Keratinocyte (primary cell): ENCODE measurements around the gene USP10. TPM values are rescaled to one million over a fixed set of nuclear protein-coding genes. Genes with fewer than 3 reads are reported as not detected.

Experiments
- DNase-seq: peaks from one replicate; pipeline ENCODE4 v3.0.0-alpha.2; 2011; ENCODE audit warnings: low read depth, missing footprints, low spot score
- FAIRE-seq: peaks from 2 replicates; lab custom pipeline; 2011; peaks lifted over from hg19 to GRCh38; lab: Jason Lieb, UNC
- H2AFZ ChIP-seq: 2 replicates; pipeline ENCODE4 v1.6.0; 2012; ENCODE audit warnings: low read length, control low read depth, inconsistent platforms; ENCODE audit not compliant: control insufficient read depth
- H3K27ac ChIP-seq: 2 replicates; pipeline ENCODE4 v1.5.1; 2011; ENCODE audit warnings: low read length; ENCODE audit not compliant: control insufficient read depth, insufficient read depth
- H3K27me3 ChIP-seq: 3 replicates; pipeline ENCODE4 v1.6.0; 2011; ENCODE audit warnings: low read length; ENCODE audit not compliant: control insufficient read depth, insufficient read depth; ENCODE audit errors: extremely low read depth
- H3K36me3 ChIP-seq, 2 experiments: 2 replicates in 1 of 2; 3 replicates in 1 of 2; pipeline ENCODE4 v1.5.1; 2011; ENCODE audit warnings: low read length in 2 of 2, mild to moderate bottlenecking in 1 of 2; ENCODE audit not compliant: control insufficient read depth in 2 of 2, insufficient read depth in 2 of 2; ENCODE audit errors: extremely low read depth in 1 of 2
- H3K4me1 ChIP-seq: 3 replicates; pipeline ENCODE4 v1.5.1; 2011; ENCODE audit warnings: low read length; ENCODE audit not compliant: control insufficient read depth, insufficient read depth; ENCODE audit errors: extremely low read depth
- H3K4me2 ChIP-seq: 3 replicates; pipeline ENCODE4 v1.6.0; 2011; ENCODE audit warnings: low read depth, low read length; ENCODE audit not compliant: control insufficient read depth, insufficient read depth; ENCODE audit errors: extremely low read depth
- H3K4me3 ChIP-seq, 3 experiments: fragments of 200-600 bp in 1 of 3; sonication (generic) in 1 of 3; 2 replicates in 2 of 3; 3 replicates in 1 of 3; pipeline ENCODE4 v1.5.1; 2011 to 2016; ENCODE audit warnings: low read length in 3 of 3, mild to moderate bottlenecking in 3 of 3, control low read depth in 2 of 3, inconsistent platforms in 1 of 3, low read depth in 1 of 3, mixed read lengths in 1 of 3, mixed run types in 1 of 3, moderate library complexity in 1 of 3; ENCODE audit not compliant: control insufficient read depth in 2 of 3, insufficient read depth in 2 of 3; ENCODE audit errors: extremely low read depth in 1 of 3
- H3K79me2 ChIP-seq: 2 replicates; pipeline ENCODE4 v1.6.0; 2012; ENCODE audit warnings: low read length; ENCODE audit not compliant: control insufficient read depth, insufficient read depth
- H3K9ac ChIP-seq: 3 replicates; pipeline ENCODE4 v1.6.0; 2011; ENCODE audit warnings: low read length; ENCODE audit not compliant: control insufficient read depth, insufficient read depth; ENCODE audit errors: extremely low read depth
- H3K9me1 ChIP-seq: 3 replicates; pipeline ENCODE4 v1.6.0; 2011; ENCODE audit warnings: low read length; ENCODE audit not compliant: control insufficient read depth, insufficient read depth; ENCODE audit errors: extremely low read depth
- H3K9me3 ChIP-seq: 2 replicates; pipeline ENCODE4 v1.5.1; 2012; ENCODE audit warnings: low read depth, low read length; ENCODE audit not compliant: control insufficient read depth
- H4K20me1 ChIP-seq: 3 replicates; pipeline ENCODE4 v1.6.0; 2011; ENCODE audit warnings: low read length; ENCODE audit not compliant: control insufficient read depth, insufficient read depth; ENCODE audit errors: extremely low read depth
- EZH2 ChIP-seq: IDR thresholded peaks from one replicate; pipeline ENCODE4 v1.6.1; 2012; ENCODE audit warnings: inconsistent platforms, mild to moderate bottlenecking, low read length, moderate library complexity
- dilution Hi-C: fragments of 300-500 bp; cut with MboI; formaldehyde crosslinking; loops from one replicate; pipeline ENCODE4 v1.7.0; 2020; ENCODE audit warnings: low sequenced_read_pairs; ENCODE audit not compliant: extremely low pct_ligation_motif_present
- polyA minus RNA-seq, 3 experiments: library from RNA; depleted of rRNA, polyadenylated mRNA; stranded (reverse); fragments of >200 nt; gene quantifications; 1 replicate in 1 of 3; 2 replicates in 1 of 3; 3 replicates in 1 of 3; pipeline ENCODE4 v1.2.3, GENCODE V29; 2011
- polyA plus RNA-seq, 5 experiments: library from polyadenylated mRNA; depleted of rRNA in 3 of 5; stranded (reverse) in 3 of 5; stranded (forward) in 1 of 5; unstranded in 1 of 5; fragments of >200 nt; gene quantifications; 1 replicate in 1 of 5; 2 replicates in 3 of 5; 3 replicates in 1 of 5; pipeline versions ENCODE4 v1.2.1 to v1.2.3, GENCODE V29; 2011 to 2012; ENCODE audit warnings: missing spikeins in 2 of 5, low read depth in 1 of 5, low replicate concordance in 1 of 5
- TF ChIP-seq, protein P1 (sequence below), 3 experiments: IDR thresholded peaks in 1 of 3; conservative IDR thresholded peaks in 1 of 3; optimal IDR thresholded peaks in 1 of 3; 2 replicates in 2 of 3; 3 replicates in 1 of 3; pipeline versions ENCODE3 to v1.5.1; 2011; ENCODE audit warnings: low read length in 3 of 3, mild to moderate bottlenecking in 3 of 3, moderate library complexity in 2 of 3, control low read depth in 1 of 3, inconsistent platforms in 1 of 3; ENCODE audit not compliant: insufficient read depth in 2 of 3; ENCODE audit errors: extremely low read depth in 1 of 3

USP10 gene, protein sequence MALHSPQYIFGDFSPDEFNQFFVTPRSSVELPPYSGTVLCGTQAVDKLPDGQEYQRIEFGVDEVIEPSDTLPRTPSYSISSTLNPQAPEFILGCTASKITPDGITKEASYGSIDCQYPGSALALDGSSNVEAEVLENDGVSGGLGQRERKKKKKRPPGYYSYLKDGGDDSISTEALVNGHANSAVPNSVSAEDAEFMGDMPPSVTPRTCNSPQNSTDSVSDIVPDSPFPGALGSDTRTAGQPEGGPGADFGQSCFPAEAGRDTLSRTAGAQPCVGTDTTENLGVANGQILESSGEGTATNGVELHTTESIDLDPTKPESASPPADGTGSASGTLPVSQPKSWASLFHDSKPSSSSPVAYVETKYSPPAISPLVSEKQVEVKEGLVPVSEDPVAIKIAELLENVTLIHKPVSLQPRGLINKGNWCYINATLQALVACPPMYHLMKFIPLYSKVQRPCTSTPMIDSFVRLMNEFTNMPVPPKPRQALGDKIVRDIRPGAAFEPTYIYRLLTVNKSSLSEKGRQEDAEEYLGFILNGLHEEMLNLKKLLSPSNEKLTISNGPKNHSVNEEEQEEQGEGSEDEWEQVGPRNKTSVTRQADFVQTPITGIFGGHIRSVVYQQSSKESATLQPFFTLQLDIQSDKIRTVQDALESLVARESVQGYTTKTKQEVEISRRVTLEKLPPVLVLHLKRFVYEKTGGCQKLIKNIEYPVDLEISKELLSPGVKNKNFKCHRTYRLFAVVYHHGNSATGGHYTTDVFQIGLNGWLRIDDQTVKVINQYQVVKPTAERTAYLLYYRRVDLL
- 75.4 to 92.0 TPM (median 79.3 TPM) in 3 replicates for polyA plus RNA-seq
- 39.3 TPM for polyA plus RNA-seq (2011; ENCODE audit: low read depth)
- 58.0 and 63.5 TPM in 2 replicates for polyA plus RNA-seq (2011; cell fraction: cytosol; rRNA removed)
- 76.7 and 89.7 TPM in 2 replicates for polyA plus RNA-seq (2011; cell fraction: nucleus; rRNA removed)
- polyA plus RNA-seq (2012; ENCODE audit: low replicate concordance) = 47.6 and 78.5 TPM in 2 replicates
- 213 to 474 TPM (median 267 TPM) in 3 replicates for polyA minus RNA-seq
- 76.7 TPM for polyA minus RNA-seq (2011; cell fraction: cytosol; rRNA and poly(A)+ RNA removed)
- 61.2 and 107 TPM in 2 replicates for polyA minus RNA-seq (2011; cell fraction: nucleus; rRNA and poly(A)+ RNA removed)

DNA sequence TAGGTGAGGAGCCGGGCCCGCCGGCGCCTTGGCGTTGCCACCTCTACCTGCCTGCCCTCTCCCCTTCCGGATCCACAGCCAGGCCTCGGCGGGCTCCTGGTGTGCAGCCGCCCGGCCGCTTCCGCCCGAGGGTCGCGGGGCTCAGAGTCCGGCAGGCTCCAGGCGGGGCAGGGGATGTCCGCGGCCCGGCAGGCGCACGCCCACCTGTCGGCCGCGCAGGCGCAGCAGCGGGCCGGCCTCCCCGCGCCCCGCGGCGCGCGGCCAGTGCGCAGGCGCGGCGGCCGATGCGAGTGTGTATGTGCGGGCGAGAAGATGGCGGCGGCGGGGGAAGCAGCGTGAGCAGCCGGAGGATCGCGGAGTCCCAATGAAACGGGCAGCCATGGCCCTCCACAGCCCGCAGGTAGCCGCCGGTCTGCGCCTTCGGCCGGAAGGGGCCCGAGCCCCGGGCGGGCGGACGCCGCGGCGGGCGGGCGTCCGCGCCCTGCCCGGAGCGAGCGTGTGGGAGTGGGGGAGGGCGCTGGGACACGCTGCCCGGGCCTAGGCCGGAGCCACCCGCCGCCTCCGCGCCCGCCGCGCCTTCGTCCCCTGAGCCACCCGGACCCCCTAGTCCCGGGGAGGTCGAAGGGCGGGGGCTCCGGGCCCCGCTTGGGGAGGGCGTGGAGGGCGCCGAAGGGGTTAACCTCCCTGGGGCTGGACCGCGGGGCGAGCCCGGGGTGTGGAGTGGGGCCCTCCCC lies at the start of gene USP10:
TSS of gene USP10 (plus strand) at position 289 of the 734 bp plus-strand sequence. CDS start at position 380, 91 bp downstream.
- Histone ChIP-seq H3K9ac (peak within 1 kb of the TSS; percentile 85), H3K4me1 (peaks cover 18% of the 10 kb centered on the region), H3K9me3 (no peaks in the 10 kb centered on the region), H3K79me2 (peaks cover 48% of the 10 kb centered on the region), H2AFZ (peak within 1 kb of the TSS; percentile 89), H3K4me3 (peak within 1 kb of the TSS; percentile 83 to 99 (median 86)), H3K27ac (peak within 1 kb of the TSS; percentile 73), H4K20me1 (peaks cover 28% of the 10 kb centered on the region), H3K36me3 (peaks cover 0 to 1% of the 10 kb centered on the region in 2 experiments), H3K4me2 (peak within 1 kb of the TSS; percentile 90), H3K9me1 (no peaks in the 10 kb centered on the region), H3K27me3 (no peaks in the 10 kb centered on the region)
- no peak for FAIRE-seq
- DNase-seq = peak; percentile 32
- dilution Hi-C loops = no loop called here
- TF ChIP-seq, protein P1, sequence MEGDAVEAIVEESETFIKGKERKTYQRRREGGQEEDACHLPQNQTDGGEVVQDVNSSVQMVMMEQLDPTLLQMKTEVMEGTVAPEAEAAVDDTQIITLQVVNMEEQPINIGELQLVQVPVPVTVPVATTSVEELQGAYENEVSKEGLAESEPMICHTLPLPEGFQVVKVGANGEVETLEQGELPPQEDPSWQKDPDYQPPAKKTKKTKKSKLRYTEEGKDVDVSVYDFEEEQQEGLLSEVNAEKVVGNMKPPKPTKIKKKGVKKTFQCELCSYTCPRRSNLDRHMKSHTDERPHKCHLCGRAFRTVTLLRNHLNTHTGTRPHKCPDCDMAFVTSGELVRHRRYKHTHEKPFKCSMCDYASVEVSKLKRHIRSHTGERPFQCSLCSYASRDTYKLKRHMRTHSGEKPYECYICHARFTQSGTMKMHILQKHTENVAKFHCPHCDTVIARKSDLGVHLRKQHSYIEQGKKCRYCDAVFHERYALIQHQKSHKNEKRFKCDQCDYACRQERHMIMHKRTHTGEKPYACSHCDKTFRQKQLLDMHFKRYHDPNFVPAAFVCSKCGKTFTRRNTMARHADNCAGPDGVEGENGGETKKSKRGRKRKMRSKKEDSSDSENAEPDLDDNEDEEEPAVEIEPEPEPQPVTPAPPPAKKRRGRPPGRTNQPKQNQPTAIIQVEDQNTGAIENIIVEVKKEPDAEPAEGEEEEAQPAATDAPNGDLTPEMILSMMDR (optimal IDR thresholded peaks at IDR 0.05 in 1 of 3, IDR thresholded peaks at IDR 0.05 in 1 of 3, conservative IDR thresholded peaks at IDR 0.05 in 1 of 3; ENCODE audit: extremely low read depth in 1 of 3, insufficient read depth in 2 of 3, low read length in 3 of 3) = no peak
- TF ChIP-seq EZH2 = no peak
